Large intestine (tissue), 3 donors: ENCODE measurements around the gene LRFN2. TPM values are rescaled to one million over a fixed set of nuclear protein-coding genes. Genes with fewer than 3 reads are reported as not detected.

ENCODE experiments used
- DNase-seq, 2 donors: peaks; one replicate each; pipeline versions ENCODE4 v3.0.0 to v3.0.0-alpha.2; 2013
- H3K27ac ChIP-seq: one replicate; pipeline ENCODE4 v1.5.1; 2013; ENCODE audit warnings: low read length
- H3K27me3 ChIP-seq: 2 replicates; pipeline ENCODE4 v1.6.1; 2013; ENCODE audit warnings: low read length; ENCODE audit not compliant: control insufficient read depth, insufficient read depth
- H3K36me3 ChIP-seq: 2 replicates; pipeline ENCODE4 v1.6.1; 2013; ENCODE audit warnings: low read length; ENCODE audit not compliant: control insufficient read depth, insufficient read depth
- H3K4me1 ChIP-seq: one replicate; pipeline ENCODE4 v1.6.1; 2013; ENCODE audit warnings: low read length; ENCODE audit not compliant: control insufficient read depth, insufficient read depth
- H3K4me3 ChIP-seq: one replicate; pipeline ENCODE4 v1.5.1; 2013; ENCODE audit warnings: low read length
- H3K9me3 ChIP-seq: one replicate; pipeline ENCODE4 v1.6.1; 2013; ENCODE audit warnings: mild to moderate bottlenecking, low read depth, low read length, moderate library complexity; ENCODE audit not compliant: control insufficient read depth
- WGBS: methylation state at CpG from one replicate; pipeline ENCODE4 v1.1.5; 2013; ENCODE audit warnings: low lambda C conversion rate; ENCODE audit not compliant: insufficient coverage; 5-methylcytosine and 5-hydroxymethylcytosine counted together
- polyA plus RNA-seq: library from polyadenylated mRNA; unstranded; fragments of 120-200 nt; gene quantifications from one replicate; pipeline ENCODE4 v1.2.1, GENCODE V29; 2013

Gene LRFN2
- polyA plus RNA-seq, 1 donor: 0.76 TPM

- H3K4me3 ChIP-seq: no peak overlapping the region
- H3K27me3 ChIP-seq: peaks cover 4% of the 10 kb centered on the region
- no peaks in the 10 kb centered on the region for H3K4me1 ChIP-seq
- DNase-seq: no peak
- no CpG with 5 or more reads among the region's 3 CpGs for whole genome bisulfite sequencing
- H3K9me3 ChIP-seq: no peaks in the 10 kb centered on the region
- no peak overlapping the region for H3K27ac ChIP-seq
- no peaks in the 10 kb centered on the region for H3K36me3 ChIP-seq
Observed at GRCh38 chr6:40536442-40536841, 50.7 kb downstream of the LRFN2 start.

GRCh38 chr6:40535819-40536380 is 51.3 kb downstream of the LRFN2 start:
- no peak overlapping the region for H3K4me3 ChIP-seq
- H3K27ac ChIP-seq: no peak overlapping the region
- H3K36me3 ChIP-seq: no peaks in the 10 kb centered on the region
- no CpG with 5 or more reads among the region's 7 CpGs for WGBS
- H3K27me3 ChIP-seq: peaks cover 4% of the 10 kb centered on the region
- no peak for DNase-seq
- no peaks in the 10 kb centered on the region for H3K9me3 ChIP-seq
- no peaks in the 10 kb centered on the region for H3K4me1 ChIP-seq

DNA sequence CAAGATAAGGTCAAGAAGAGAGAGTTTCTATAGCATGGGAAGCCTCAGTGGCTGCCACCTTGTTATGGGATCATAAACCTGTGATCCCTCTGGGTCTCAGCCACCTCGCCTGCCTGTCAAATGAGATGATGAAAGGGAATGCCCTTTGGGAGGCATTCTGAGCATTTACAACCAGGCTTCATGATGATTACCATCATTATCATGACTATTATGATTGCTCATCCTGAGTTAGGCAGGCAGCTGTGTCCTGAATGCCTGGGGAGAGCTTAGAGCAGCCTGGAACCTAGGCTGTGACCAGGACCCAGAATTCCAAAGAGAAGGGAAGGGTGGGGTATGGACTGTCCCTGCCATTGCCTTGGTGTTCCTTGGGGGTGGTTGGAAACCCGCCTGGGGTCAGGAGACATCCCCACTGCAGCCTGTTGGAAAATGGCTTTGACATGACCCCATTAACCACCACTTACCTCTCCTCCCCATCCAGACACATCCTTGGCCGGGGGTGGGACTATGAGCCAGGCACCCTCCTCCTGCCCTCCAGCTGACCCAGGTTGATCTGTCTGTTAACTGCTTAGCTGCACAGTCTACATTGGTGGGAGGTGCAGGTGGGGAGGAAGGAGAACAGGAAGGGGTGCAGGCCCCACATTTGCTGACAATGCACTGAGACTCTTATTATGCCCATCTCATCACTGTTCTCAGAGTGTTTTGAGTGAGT is 51.9 kb downstream of the LRFN2 start:
- H3K27me3 ChIP-seq: peaks cover 4% of the 10 kb centered on the region
- no peaks in the 10 kb centered on the region for H3K9me3 ChIP-seq
- DNase-seq: no peak
- no peak overlapping the region for H3K27ac ChIP-seq
- H3K36me3 ChIP-seq: no peaks in the 10 kb centered on the region
- H3K4me3 ChIP-seq: no peak overlapping the region
- no CpG with 5 or more reads among the region's 3 CpGs for WGBS
- H3K4me1 ChIP-seq: no peaks in the 10 kb centered on the region

GRCh38 chr6:40532349-40533000 is 54.7 kb downstream of the LRFN2 start:
- Histone ChIP-seq H3K36me3 (no peaks in the 10 kb centered on the region), H3K27me3 (no peaks in the 10 kb centered on the region), H3K4me3 (no peak overlapping the region), H3K4me1 (no peaks in the 10 kb centered on the region), H3K27ac (no peak overlapping the region), H3K9me3 (no peaks in the 10 kb centered on the region)
- WGBS: 70% methylated on average over 2 of the region's 7 CpGs
- no peak for DNase-seq

GRCh38 chr6:40529919-40530318 is 57.2 kb downstream of the LRFN2 start:
- Histone ChIP-seq H3K4me3 (no peak overlapping the region), H3K36me3 (no peaks in the 10 kb centered on the region), H3K27me3 (no peaks in the 10 kb centered on the region), H3K4me1 (no peaks in the 10 kb centered on the region), H3K9me3 (no peaks in the 10 kb centered on the region), H3K27ac (no peak overlapping the region)
- WGBS: no CpG with 5 or more reads among the region's 5 CpGs
- no peak for DNase-seq

DNA sequence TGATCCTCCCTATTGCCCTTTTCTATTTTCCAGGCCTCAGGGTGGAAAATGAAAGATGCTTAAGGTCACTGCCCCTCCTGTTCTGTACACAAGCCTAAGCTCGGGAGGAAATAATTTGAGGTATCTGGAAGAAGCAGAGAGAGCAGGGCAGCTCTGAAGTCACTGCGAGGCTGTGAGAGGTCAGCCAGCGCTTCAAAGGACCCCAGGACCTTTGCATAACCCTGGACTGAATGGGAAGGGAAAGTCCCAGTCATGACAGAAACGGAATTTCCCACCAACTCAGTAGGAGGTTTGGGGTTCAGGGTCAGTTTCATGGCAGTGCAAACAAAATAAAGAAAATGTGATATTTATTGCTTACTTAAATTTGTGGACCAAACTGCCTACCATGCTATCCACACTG is 58.1 kb downstream of the LRFN2 start:
- Histone ChIP-seq H3K27me3 (no peaks in the 10 kb centered on the region), H3K27ac (no peak overlapping the region), H3K4me1 (no peaks in the 10 kb centered on the region), H3K9me3 (no peaks in the 10 kb centered on the region), H3K4me3 (no peak overlapping the region), H3K36me3 (no peaks in the 10 kb centered on the region)
- DNase-seq: no peak
- WGBS: no CpG with 5 or more reads among the region's 4 CpGs

GRCh38 chr6:40528051-40528450 is 59.1 kb downstream of the LRFN2 start:
- Histone ChIP-seq H3K9me3 (no peaks in the 10 kb centered on the region), H3K4me1 (no peaks in the 10 kb centered on the region), H3K4me3 (no peak overlapping the region), H3K36me3 (no peaks in the 10 kb centered on the region), H3K27me3 (no peaks in the 10 kb centered on the region), H3K27ac (no peak overlapping the region)
- WGBS: no CpG with 5 or more reads among the region's 5 CpGs
- peak in 1 of 2 donors; percentile 58 for DNase-seq

- no peaks in the 10 kb centered on the region for H3K9me3 ChIP-seq
- no CpG with 5 or more reads among the region's 6 CpGs for WGBS
- H3K36me3 ChIP-seq: no peaks in the 10 kb centered on the region
- H3K27ac ChIP-seq: no peak overlapping the region
- no peaks in the 10 kb centered on the region for H3K27me3 ChIP-seq
- no peak for DNase-seq
- H3K4me3 ChIP-seq: no peak overlapping the region
- H3K4me1 ChIP-seq: no peaks in the 10 kb centered on the region
Observed at GRCh38 chr6:40526036-40526435, 61.1 kb downstream of the LRFN2 start.

DNA sequence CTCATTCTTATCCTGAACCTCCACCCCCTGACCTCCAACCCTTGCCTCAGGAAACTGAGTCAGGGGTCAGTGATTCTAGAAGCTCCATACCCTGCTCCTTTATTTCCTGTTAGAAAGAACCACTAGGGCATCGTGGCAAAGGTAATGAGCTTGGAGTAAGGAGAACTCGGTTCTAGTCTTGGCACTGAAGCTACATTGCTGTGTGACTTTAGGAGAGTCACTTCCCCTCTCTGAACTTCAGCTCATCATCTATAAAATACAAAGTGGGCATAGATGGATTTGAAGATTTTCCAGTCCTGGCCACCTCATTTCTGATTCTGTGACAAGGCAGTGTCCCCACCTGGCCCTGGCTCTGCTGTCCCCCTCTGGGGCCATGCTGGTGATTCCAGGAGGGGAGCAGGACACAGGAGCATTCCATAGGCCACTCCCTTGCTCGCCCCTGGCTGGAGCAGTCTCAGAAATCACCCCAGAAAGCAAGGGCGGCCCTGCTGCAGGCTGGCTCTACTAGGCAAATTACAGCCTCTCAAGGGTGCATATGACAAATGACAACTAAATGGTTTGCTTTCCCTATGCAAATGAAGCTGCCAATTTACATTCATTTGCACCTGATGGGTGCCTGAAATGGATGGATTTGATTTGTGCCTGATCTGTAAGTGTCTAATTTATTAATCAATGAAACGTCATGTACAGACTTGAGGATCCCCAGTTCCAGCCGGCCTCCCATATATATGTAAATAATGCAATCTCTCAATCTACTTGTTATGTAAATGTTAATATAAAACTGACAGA is 62.2 kb downstream of the LRFN2 start:
- H3K27ac ChIP-seq: no peak overlapping the region

GRCh38 chr6:40523505-40524172 is 63.5 kb downstream of the LRFN2 start:
- Histone ChIP-seq H3K4me3 (no peak overlapping the region), H3K9me3 (no peaks in the 10 kb centered on the region), H3K4me1 (no peaks in the 10 kb centered on the region), H3K27me3 (no peaks in the 10 kb centered on the region), H3K27ac (no peak overlapping the region), H3K36me3 (no peaks in the 10 kb centered on the region)
- no peak for DNase-seq
- no CpG with 5 or more reads among the region's 5 CpGs for WGBS

More for the DNA sequence above, 62.2 kb downstream of the LRFN2 start:
- Histone ChIP-seq H3K36me3 (no peaks in the 10 kb centered on the region), H3K4me3 (no peak overlapping the region), H3K9me3 (no peaks in the 10 kb centered on the region), H3K4me1 (no peaks in the 10 kb centered on the region), H3K27me3 (no peaks in the 10 kb centered on the region)
- 63% methylated on average over 2 of the region's 6 CpGs for WGBS
- no peak for DNase-seq
